A549 (cell line): ENCODE results near the gene ANTXR1. TPM values are rescaled to one million over a fixed set of nuclear protein-coding genes. Genes with fewer than 3 reads are reported as not detected.

Experiments used
- ATAC-seq, 2 experiments: fragments of 200-7000 bp in 1 of 2; fragments of >200 bp in 1 of 2; cut with Nextera tagmentation in 1 of 2; cut with Tn5 transposase in 1 of 2; 3 replicates each; pipeline versions ENCODE4 v1.8.0 to v1.9.1; 2018 to 2020; ENCODE audit warnings: mild to moderate bottlenecking in 1 of 2, moderate library complexity in 1 of 2
- CTCF ChIA-PET: fragments of 300-600 bp; sonication (Branson Sonifier 250); formaldehyde crosslinking; extraction: SDS; loops from one replicate; lab custom pipeline; 2021; ENCODE audit warnings: antibody characterized with exemption, inconsistent platforms; lab: Yijun Ruan, JAX
- POLR2A ChIA-PET: fragments of 350-600 bp; formaldehyde crosslinking; extraction: SDS; loops from one replicate; lab custom pipeline; 2021; ENCODE audit warnings: antibody characterized with exemption, inconsistent platforms; lab: Yijun Ruan, JAX
- DNase-seq, 2 experiments: peaks; one replicate each; pipeline versions ENCODE4 v3.0.0 to v3.0.0-alpha.2; 2011 to 2016; ENCODE audit warnings: low read depth in 1 of 2, low spot score in 1 of 2
- FAIRE-seq: peaks from 2 replicates; lab custom pipeline; 2011; peaks lifted over from hg19 to GRCh38; lab: Jason Lieb, UNC
- H3K27ac ChIP-seq, 2 experiments: fragments of >200 bp; sonication (Bioruptor Twin); formaldehyde crosslinking; 3 replicates each; pipeline ENCODE4 v1.5.1; 2016 to 2017
- H3K4me1 ChIP-seq: fragments of >200 bp; sonication (Bioruptor Twin); formaldehyde crosslinking; 3 replicates; pipeline ENCODE4 v1.6.1; 2016
- H3K4me2 ChIP-seq: fragments of >200 bp; sonication (Bioruptor Twin); formaldehyde crosslinking; 3 replicates; pipeline ENCODE4 v1.6.1; 2016
- H3K4me3 ChIP-seq: fragments of >200 bp; sonication (Bioruptor Twin); formaldehyde crosslinking; 3 replicates; pipeline ENCODE4 v1.5.1; 2016
- H3K9me3 ChIP-seq: fragments of >200 bp; sonication (Bioruptor Twin); formaldehyde crosslinking; 3 replicates; pipeline ENCODE4 v1.6.1; 2016
- ATOH8 ChIP-seq: fragments of 250-450 bp; sonication (Bioruptor Pico); IDR thresholded peaks from 2 replicates; pipeline ENCODE4 v1.5.0; 2020; ENCODE audit warnings: low read depth, mild to moderate bottlenecking, moderate library complexity
- BCL3 ChIP-seq: fragments of >200 bp; sonication (Bioruptor Twin); formaldehyde crosslinking; IDR thresholded peaks from 3 replicates; pipeline ENCODE4 v1.6.1; 2016
- BHLHE40 ChIP-seq: IDR thresholded peaks from 2 replicates; pipeline ENCODE4 v1.6.1; 2012; ENCODE audit warnings: low read depth, low read length, inconsistent platforms
- CHD2 ChIP-seq: fragments of 150-350 bp; IDR thresholded peaks from 2 replicates; pipeline ENCODE4 v1.6.1; 2014; ENCODE audit warnings: low read length; ENCODE audit not compliant: partially characterized antibody
- CHD4 ChIP-seq: fragments of 200-600 bp; sonication (generic); IDR thresholded peaks from 2 replicates; pipeline ENCODE4 v1.6.1; 2016; ENCODE audit warnings: antibody characterized with exemption, mild to moderate bottlenecking, borderline replicate concordance
- CTCF ChIP-seq: fragments of >200 bp; sonication (Bioruptor Twin); formaldehyde crosslinking; IDR thresholded peaks from 3 replicates; pipeline ENCODE4 v1.5.1; 2016
- EHF ChIP-seq: fragments of 250-450 bp; sonication (Bioruptor Pico); IDR thresholded peaks from 2 replicates; pipeline ENCODE4 v1.5.0; 2020; ENCODE audit warnings: mild to moderate bottlenecking
- EHMT2 ChIP-seq: fragments of 200-600 bp; sonication (generic); IDR thresholded peaks from 2 replicates; pipeline ENCODE4 v1.6.1; 2016; ENCODE audit warnings: antibody characterized with exemption, low read depth, mild to moderate bottlenecking, moderate library complexity
- ELK1 ChIP-seq: fragments of 150-350 bp; IDR thresholded peaks from 2 replicates; pipeline ENCODE4 v1.6.1; 2014; ENCODE audit warnings: low read depth, mild to moderate bottlenecking, low read length
- EP300 ChIP-seq, 2 experiments: fragments of >200 bp; sonication (Bioruptor Twin); formaldehyde crosslinking; IDR thresholded peaks; 2 replicates in 1 of 2; 3 replicates in 1 of 2; pipeline ENCODE4 v1.6.1; 2016 to 2017
- FOSB ChIP-seq: fragments of 250-450 bp; sonication (Bioruptor Pico); IDR thresholded peaks from 2 replicates; pipeline ENCODE4 v1.5.0; 2020; ENCODE audit warnings: mild to moderate bottlenecking, moderate library complexity
- HDAC2 ChIP-seq: fragments of 200-600 bp; sonication (generic); IDR thresholded peaks from 2 replicates; pipeline ENCODE4 v1.6.1; 2016
- HES2 ChIP-seq: fragments of >200 bp; sonication (Bioruptor Twin); formaldehyde crosslinking; IDR thresholded peaks from 2 replicates; pipeline ENCODE4 v1.6.1; 2016
- HOXA7 ChIP-seq: fragments of 250-450 bp; sonication (Bioruptor Pico); IDR thresholded peaks from 2 replicates; pipeline ENCODE4 v1.5.0; 2020; ENCODE audit warnings: mild to moderate bottlenecking, moderate library complexity
- HOXB5 ChIP-seq: fragments of 250-450 bp; sonication (Bioruptor Pico); IDR thresholded peaks from 2 replicates; pipeline ENCODE4 v1.5.0; 2020; ENCODE audit warnings: mild to moderate bottlenecking, moderate library complexity
- KDM1A ChIP-seq: fragments of 200-600 bp; sonication (generic); IDR thresholded peaks from 2 replicates; pipeline ENCODE4 v1.6.1; 2016; ENCODE audit warnings: low read depth, mild to moderate bottlenecking
- MAX ChIP-seq: IDR thresholded peaks from 2 replicates; pipeline ENCODE4 v1.6.1; 2012
- MYC ChIP-seq: IDR thresholded peaks from 2 replicates; pipeline ENCODE4 v1.6.1; 2012; ENCODE audit warnings: mild to moderate bottlenecking, inconsistent platforms, low read length, improper control_type of control experiment, borderline replicate concordance
- PHF8 ChIP-seq: fragments of 200-600 bp; sonication (generic); IDR thresholded peaks from 2 replicates; pipeline ENCODE4 v1.6.1; 2016; ENCODE audit warnings: low read depth, mild to moderate bottlenecking, antibody characterized with exemption, moderate library complexity, borderline replicate concordance
- POLR2A ChIP-seq: IDR thresholded peaks from 2 replicates; pipeline ENCODE4 v1.6.1; 2012; ENCODE audit warnings: mild to moderate bottlenecking, low read length
- RAD21 ChIP-seq, 2 experiments: fragments of >200 bp in 1 of 2; sonication (Bioruptor Twin) in 1 of 2; formaldehyde crosslinking in 1 of 2; IDR thresholded peaks in 1 of 2; conservative IDR thresholded peaks in 1 of 2; 2 replicates in 1 of 2; 3 replicates in 1 of 2; pipeline ENCODE4 v1.6.1; 2012 to 2018; ENCODE audit warnings: inconsistent platforms in 1 of 2
- RARB ChIP-seq: fragments of 250-450 bp; sonication (Bioruptor Pico); IDR thresholded peaks from 2 replicates; pipeline ENCODE4 v1.8.0; 2021; ENCODE audit warnings: mild to moderate bottlenecking, moderate library complexity
- SMC3 ChIP-seq: fragments of >200 bp; sonication (Bioruptor Twin); formaldehyde crosslinking; IDR thresholded peaks from 3 replicates; pipeline ENCODE4 v1.6.1; 2018; ENCODE audit warnings: inconsistent platforms
- TFCP2L1 ChIP-seq: fragments of 250-450 bp; sonication (Bioruptor Pico); IDR thresholded peaks from 2 replicates; pipeline ENCODE4 v1.5.0; 2021; ENCODE audit warnings: mild to moderate bottlenecking
- TP53 ChIP-seq: fragments of 250-450 bp; sonication (Bioruptor Pico); IDR thresholded peaks from 2 replicates; pipeline ENCODE4 v1.5.0; 2021; ENCODE audit warnings: mild to moderate bottlenecking, moderate library complexity
- USF2 ChIP-seq: fragments of 450-650 bp; IDR thresholded peaks from 2 replicates; pipeline ENCODE4 v1.6.1; 2014; ENCODE audit warnings: antibody characterized with exemption
- ZC3H11A ChIP-seq: fragments of 450-650 bp; IDR thresholded peaks from 2 replicates; pipeline ENCODE4 v1.6.1; 2014; ENCODE audit warnings: antibody characterized with exemption, mild to moderate bottlenecking
- ZFP36 ChIP-seq: fragments of 450-650 bp; IDR thresholded peaks from 2 replicates; pipeline ENCODE4 v1.6.1; 2014; ENCODE audit warnings: borderline replicate concordance; ENCODE audit not compliant: partially characterized antibody
- ZNF302 ChIP-seq: fragments of 250-450 bp; sonication (Bioruptor Pico); IDR thresholded peaks from 2 replicates; pipeline ENCODE4 v1.9.0; 2021; ENCODE audit warnings: inconsistent platforms, mild to moderate bottlenecking, moderate library complexity
- WGBS: methylation state at CpG from one replicate; pipeline ENCODE4 v1.1.6; 2017; ENCODE audit errors: missing lambda C conversion rate; 5-methylcytosine and 5-hydroxymethylcytosine counted together
- polyA plus RNA-seq, 4 experiments: library from polyadenylated mRNA; depleted of rRNA in 3 of 4; stranded (reverse); fragments of >200 nt; fragmentation: RNase III in 1 of 4; extraction: RNeasy Plus Mini Kit Qiagen cat#74134 plus additional on column Dnase treatment in 1 of 4; gene quantifications; 2 replicates in 3 of 4; 3 replicates in 1 of 4; pipeline ENCODE4 v1.2.3, GENCODE V29; 2011 to 2017

Gene ANTXR1
- polyA plus RNA-seq, 2 of the 4 experiments (the other 2 are of a cell fraction): 161 to 194 TPM

- TF ChIP-seq CHD4: no peak
- peak; percentile 61 for TF ChIP-seq SMC3
- peak; percentile 99 for TF ChIP-seq BCL3
- TF ChIP-seq ZC3H11A: no peak
- TF ChIP-seq RARB (CRISPR knock-in tag): peak; percentile 95
- TF ChIP-seq EHF: no peak
- TF ChIP-seq TFCP2L1 (CRISPR knock-in tag): no peak
- TF ChIP-seq PHF8: no peak
- peak; percentile 96 for TF ChIP-seq HOXB5
- TF ChIP-seq ZFP36: no peak
- no peak for TF ChIP-seq BHLHE40
- TF ChIP-seq CTCF: no peak
- TF ChIP-seq CHD2: no peak
- TF ChIP-seq HOXA7: 0 out of 2 replicates have a peak, but pooled peaks have one; percentile 82
- peak; percentile 26 to 71; a peak in 4 of 5 replicates for TF ChIP-seq RAD21 (conservative IDR thresholded peaks at IDR 0.05 in 1 of 2, IDR thresholded peaks at IDR 0.05 in 1 of 2)
- TF ChIP-seq ATOH8 (CRISPR knock-in tag): peak; percentile 84; the same call in 1 of the 2 replicates
- no peak for TF ChIP-seq TP53
- TF ChIP-seq FOSB (CRISPR knock-in tag): no peak
- peak; percentile 100 for TF ChIP-seq EP300 (IDR thresholded peaks at IDR 0.05)
- TF ChIP-seq USF2: no peak
- peak; percentile 97 for TF ChIP-seq HES2
- peak; percentile 84 for TF ChIP-seq MAX
Observed at GRCh38 chr2:69253611-69254301, 240.8 kb downstream of the ANTXR1 start (continued).

GRCh38 chr2:69255760-69256159 lies 242.8 kb downstream of the ANTXR1 start:
- 96% methylated on average over 3 of the region's 3 CpGs for WGBS
- Histone ChIP-seq H3K4me1 (peaks cover 48% of the 10 kb centered on the region), H3K4me2 (no peak overlapping the region), H3K27ac (peak overlapping the region; percentile 84 to 91), H3K9me3 (peaks cover 36% of the 10 kb centered on the region), H3K4me3 (no peak overlapping the region)
- POLR2A ChIA-PET: no interaction called here
- CTCF ChIA-PET: interaction anchor here (0.5 to 2.5 kb wide), 3 partner anchors 14 to 556 kb away, joined by 3 to 15 read pairs (median 3); no protein-coding TSS in a partner anchor
- DNase-seq (no peak), ATAC-seq (no peak), FAIRE-seq (no peak)
- TF ChIP-seq FOSB (CRISPR knock-in tag): no peak
- no peak for TF ChIP-seq EHMT2
- no peak for TF ChIP-seq KDM1A
- no peak for TF ChIP-seq POLR2A
- TF ChIP-seq HDAC2: no peak
- no peak for TF ChIP-seq HOXA7
- no peak for TF ChIP-seq HOXB5
- TF ChIP-seq ZNF302: no peak
- TF ChIP-seq CTCF: no peak
- no peak for TF ChIP-seq ELK1
- TF ChIP-seq MYC: no peak
